ENCODE data around the gene FAM169A. TPM values are rescaled to one million over a fixed set of nuclear protein-coding genes. Genes with fewer than 3 reads are reported as not detected.
A peak's percentile ranks its signal among the peaks of the same experiment; 100 is the strongest.
"Not testable (repeated sequence)": the region's sequence is repeated elsewhere in the genome, so short reads cannot be mapped to it uniquely, and the experiment has no call there.

Gene FAM169A
- total RNA-seq, 2 experiments from 2014 or later: 10.4 to 11.5 TPM

DNA sequence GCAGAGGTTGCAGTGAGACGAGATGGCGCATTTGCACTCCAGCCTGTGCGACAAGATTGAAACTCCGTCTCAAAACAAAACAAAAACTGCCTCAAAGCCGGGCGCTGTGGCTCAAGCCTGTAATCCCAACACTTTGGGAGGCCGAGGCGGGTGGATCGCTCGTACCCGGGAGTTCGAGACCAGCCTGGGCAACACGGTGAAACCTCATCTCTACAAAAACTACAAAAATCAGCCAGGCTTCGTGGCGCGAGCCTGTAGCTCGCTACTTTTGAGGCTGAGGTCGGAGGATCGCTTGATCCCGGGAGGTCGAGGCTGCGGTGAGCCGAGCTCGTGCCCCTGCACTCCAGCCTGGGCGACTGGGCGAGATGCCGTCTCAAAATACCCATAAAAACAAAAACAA lies 100.3 kb downstream of the FAM169A start:
- Mint-ChIP-seq H3K27ac (no peak overlapping the region), H3K9me3 (no peaks in the 10 kb centered on the region), H3K4me3 (peak overlapping the region; percentile 98), H3K4me1 (ENCODE audit: low read depth) (peaks cover 51% of the 10 kb centered on the region), H3K27me3 (no peaks in the 10 kb centered on the region), H3K36me3 (ENCODE audit: low read depth) (peaks cover 32% of the 10 kb centered on the region)
- ATAC-seq: no peak
- CTCF ChIA-PET: interaction anchor here (0.7 to 2.3 kb wide), 12 partner anchors 9 to 471 kb away, joined by 3 to 10 read pairs (median 6); partner anchors contain the start of genes ANKRD31 and HEXB
- intact Hi-C loops (cut with micrococcal nuclease): loop anchor here (10.0 kb wide), 2 partner anchors 149 to 499 kb away; no protein-coding TSS in a partner anchor
- DNase-seq: no peak
- TF ChIP-seq, protein P1, sequence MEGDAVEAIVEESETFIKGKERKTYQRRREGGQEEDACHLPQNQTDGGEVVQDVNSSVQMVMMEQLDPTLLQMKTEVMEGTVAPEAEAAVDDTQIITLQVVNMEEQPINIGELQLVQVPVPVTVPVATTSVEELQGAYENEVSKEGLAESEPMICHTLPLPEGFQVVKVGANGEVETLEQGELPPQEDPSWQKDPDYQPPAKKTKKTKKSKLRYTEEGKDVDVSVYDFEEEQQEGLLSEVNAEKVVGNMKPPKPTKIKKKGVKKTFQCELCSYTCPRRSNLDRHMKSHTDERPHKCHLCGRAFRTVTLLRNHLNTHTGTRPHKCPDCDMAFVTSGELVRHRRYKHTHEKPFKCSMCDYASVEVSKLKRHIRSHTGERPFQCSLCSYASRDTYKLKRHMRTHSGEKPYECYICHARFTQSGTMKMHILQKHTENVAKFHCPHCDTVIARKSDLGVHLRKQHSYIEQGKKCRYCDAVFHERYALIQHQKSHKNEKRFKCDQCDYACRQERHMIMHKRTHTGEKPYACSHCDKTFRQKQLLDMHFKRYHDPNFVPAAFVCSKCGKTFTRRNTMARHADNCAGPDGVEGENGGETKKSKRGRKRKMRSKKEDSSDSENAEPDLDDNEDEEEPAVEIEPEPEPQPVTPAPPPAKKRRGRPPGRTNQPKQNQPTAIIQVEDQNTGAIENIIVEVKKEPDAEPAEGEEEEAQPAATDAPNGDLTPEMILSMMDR (IDR thresholded peaks at IDR 0.05): no peak
- POLR2A ChIA-PET: interaction anchor here (0.8 to 2.1 kb wide), 2 partner anchors 7 to 80 kb away, joined by 3 to 5 read pairs; partner anchors contain the start of gene HEXB

DNA sequence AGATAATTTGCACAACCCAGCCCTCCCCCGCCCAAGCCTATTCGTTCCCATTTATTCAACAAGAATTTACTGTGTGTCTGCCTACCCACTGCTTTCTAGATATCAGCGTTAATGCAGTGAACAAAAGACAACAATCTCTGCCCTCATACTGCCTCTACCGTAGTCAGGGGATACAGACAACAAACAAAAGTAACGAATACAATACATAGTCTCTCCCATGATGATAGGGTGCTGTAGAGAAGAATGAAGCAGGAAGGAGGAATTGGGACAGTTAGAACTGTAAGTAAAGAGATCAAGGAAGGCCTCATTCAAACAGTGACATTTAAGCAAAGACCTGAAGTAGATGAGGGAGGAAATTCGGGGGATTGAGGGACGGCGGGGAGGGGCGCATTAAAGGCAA lies 101.0 kb downstream of the FAM169A start:
- peaks cover 29% of the 10 kb centered on the region for H3K36me3 Mint-ChIP-seq (ENCODE audit: low read depth)
- ChIA-PET POLR2A (no interaction called here), CTCF (interaction anchor here (1.1 to 2.3 kb wide), 4 partner anchors 18 to 154 kb away, joined by 3 to 9 read pairs (median 5); no protein-coding TSS in a partner anchor)
- H3K4me1 Mint-ChIP-seq (ENCODE audit: low read depth): peaks cover 51% of the 10 kb centered on the region
- peak overlapping the region; percentile 6 for H3K27ac Mint-ChIP-seq
- peak overlapping the region; percentile 98 for H3K4me3 Mint-ChIP-seq
- intact Hi-C loops (cut with micrococcal nuclease): loop anchor here (10.0 kb wide), 2 partner anchors 150 to 500 kb away; no protein-coding TSS in a partner anchor
- no peaks in the 10 kb centered on the region for H3K27me3 Mint-ChIP-seq
- ATAC-seq (no peak), DNase-seq (no peak)
- TF ChIP-seq, protein P1 (IDR thresholded peaks at IDR 0.05): no peak
- H3K9me3 Mint-ChIP-seq: no peaks in the 10 kb centered on the region

DNA sequence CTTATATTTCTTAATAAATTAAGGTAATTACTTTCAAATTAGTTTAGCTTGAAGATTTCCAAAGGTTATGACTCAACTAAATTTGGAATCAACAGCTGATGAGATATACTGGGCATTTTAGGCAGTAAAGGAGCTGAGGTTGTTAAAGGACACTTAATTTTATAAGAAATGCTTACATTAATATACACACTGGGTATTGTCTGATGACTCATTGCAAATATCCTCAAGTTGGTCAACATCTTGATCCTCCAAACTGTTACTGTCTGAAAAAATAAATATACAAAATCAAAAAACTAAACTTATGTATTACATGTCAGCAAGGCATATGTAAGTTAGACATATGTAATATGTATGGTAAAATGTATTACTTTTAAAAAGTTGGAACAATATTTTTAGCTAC lies 102.7 kb downstream of the FAM169A start:
- Mint-ChIP-seq H3K27ac (no peak overlapping the region), H3K9me3 (no peaks in the 10 kb centered on the region), H3K27me3 (no peaks in the 10 kb centered on the region), H3K4me3 (no peak overlapping the region), H3K4me1 (ENCODE audit: low read depth) (peaks cover 47% of the 10 kb centered on the region), H3K36me3 (ENCODE audit: low read depth) (peaks cover 28% of the 10 kb centered on the region)
- no peak for DNase-seq
- POLR2A ChIA-PET: no interaction called here
- intact Hi-C loops (cut with micrococcal nuclease): loop anchor here (10.0 kb wide), 2 partner anchors 151 to 501 kb away; no protein-coding TSS in a partner anchor
- CTCF ChIA-PET: interaction anchor here (0.8 to 2.6 kb wide), 5 partner anchors 87 to 287 kb away, joined by 3 to 15 read pairs (median 3); no protein-coding TSS in a partner anchor
- ATAC-seq: no peak
- TF ChIP-seq, protein P1 (IDR thresholded peaks at IDR 0.05): no peak

DNA sequence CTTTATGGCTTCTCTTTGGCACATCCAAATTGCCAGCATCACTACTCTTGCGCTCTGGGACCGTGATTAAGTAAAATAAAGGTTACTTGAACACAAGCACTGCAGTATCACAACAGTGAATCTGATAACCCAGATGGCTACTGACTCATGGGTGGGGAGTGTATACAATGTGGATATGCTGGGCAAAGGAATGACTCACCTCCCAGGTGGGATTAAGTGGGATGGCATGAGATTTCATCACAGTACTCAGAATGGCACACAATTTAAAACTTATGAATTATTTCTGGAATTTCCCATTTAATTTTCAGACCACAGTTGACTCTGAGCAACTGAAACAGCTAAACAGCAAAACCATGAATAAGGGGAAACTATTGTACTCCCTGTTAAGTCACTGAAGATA lies 103.6 kb downstream of the FAM169A start:
- Mint-ChIP-seq H3K9me3 (no peaks in the 10 kb centered on the region), H3K36me3 (ENCODE audit: low read depth) (peaks cover 34% of the 10 kb centered on the region), H3K27me3 (no peaks in the 10 kb centered on the region), H3K4me1 (ENCODE audit: low read depth) (peaks cover 42% of the 10 kb centered on the region), H3K4me3 (no peak overlapping the region), H3K27ac (peak overlapping the region; percentile 21)
- TF ChIP-seq, protein P1 (IDR thresholded peaks at IDR 0.05): no peak
- intact Hi-C loops (cut with micrococcal nuclease): loop anchor here (10.0 kb wide), 2 partner anchors 152 to 502 kb away; no protein-coding TSS in a partner anchor
- CTCF ChIA-PET: interaction anchor here (0.8 to 2.6 kb wide), 3 partner anchors 157 to 503 kb away, joined by 3 to 15 read pairs (median 3); no protein-coding TSS in a partner anchor
- ATAC-seq: no peak
- peak; percentile 42 for DNase-seq
- POLR2A ChIA-PET: no interaction called here

DNA sequence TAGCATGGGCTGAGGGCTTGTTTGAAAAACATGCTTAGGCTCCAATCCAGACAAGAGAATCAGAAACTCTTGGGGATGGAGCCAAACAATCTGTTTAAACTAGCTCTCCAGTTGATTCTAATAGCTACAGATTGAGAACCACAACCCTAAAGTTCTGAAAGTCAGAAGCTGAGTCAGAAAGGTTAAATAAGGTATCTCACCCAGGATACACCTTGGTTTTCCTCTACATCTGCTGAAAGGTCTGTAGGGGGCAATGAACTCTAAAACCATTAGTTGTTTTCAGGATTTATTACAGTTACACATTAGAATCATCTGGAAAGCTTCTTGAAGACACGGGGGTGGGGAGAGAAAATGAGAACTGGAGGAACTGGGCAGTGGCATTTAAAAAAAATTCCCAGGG lies 104.9 kb downstream of the FAM169A start:
- H3K27ac Mint-ChIP-seq: peak overlapping the region; percentile 43
- intact Hi-C loops (cut with micrococcal nuclease): loop anchor here (10.0 kb wide), 2 partner anchors 154 to 504 kb away; no protein-coding TSS in a partner anchor
- H3K36me3 Mint-ChIP-seq (ENCODE audit: low read depth): peaks cover 34% of the 10 kb centered on the region
- peak; percentile 61 for ATAC-seq
- TF ChIP-seq, protein P1 (IDR thresholded peaks at IDR 0.05): no peak
- H3K9me3 Mint-ChIP-seq: peaks cover 5% of the 10 kb centered on the region
- ChIA-PET POLR2A (no interaction called here), CTCF (interaction anchor here (1.1 kb wide), 2 partner anchors 16 to 23 kb away, joined by 3 read pairs; no protein-coding TSS in a partner anchor)
- no peaks in the 10 kb centered on the region for H3K27me3 Mint-ChIP-seq
- no peak for DNase-seq
- H3K4me1 Mint-ChIP-seq (ENCODE audit: low read depth): peaks cover 41% of the 10 kb centered on the region
- no peak overlapping the region for H3K4me3 Mint-ChIP-seq

DNA sequence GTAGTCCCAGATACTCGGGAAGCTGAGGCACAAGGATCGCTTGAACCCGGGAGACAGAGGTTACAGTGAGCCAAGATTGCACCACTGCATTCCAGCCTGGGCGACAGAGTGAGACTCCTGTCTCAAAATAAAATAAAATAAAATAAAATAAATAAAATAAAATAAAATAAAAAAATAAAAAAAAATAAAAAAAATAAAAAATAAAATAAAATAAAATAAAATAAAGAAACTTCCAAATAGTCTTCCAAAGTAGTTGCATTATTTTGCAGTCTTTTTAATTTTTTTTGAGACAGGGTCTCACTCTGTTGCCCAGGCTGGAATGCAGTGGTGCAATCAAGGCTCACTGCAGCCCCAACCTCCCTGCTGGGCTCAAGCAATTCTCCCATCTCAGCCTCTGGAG lies 117.4 kb downstream of the FAM169A start:
- H3K9me3 Mint-ChIP-seq; CTCF ChIA-PET; ATAC-seq; H3K4me1 Mint-ChIP-seq (ENCODE audit: low read depth); intact Hi-C loops (cut with micrococcal nuclease); H3K27me3 Mint-ChIP-seq; H3K4me3 Mint-ChIP-seq; DNase-seq; H3K27ac Mint-ChIP-seq: not testable (repeated sequence)
- POLR2A ChIA-PET: interaction anchor here (1.0 kb wide), 1 partner anchor 73 kb away, joined by 3 read pairs; no protein-coding TSS in a partner anchor
- H3K36me3 Mint-ChIP-seq (ENCODE audit: low read depth): peaks cover 39% of the 10 kb centered on the region
